ENCODE results near the gene OR5K1. TPM values are rescaled to one million over a fixed set of nuclear protein-coding genes. Genes with fewer than 3 reads are reported as not detected.
A peak's percentile ranks its signal among the peaks of the same experiment; 100 is the strongest.

The OR5K1 gene
- total RNA-seq, 1 experiment from 2014 or later, result not detected

GRCh38 chr3:98440283-98440682, 22.7 kb upstream of the OR5K1 start:
- Histone ChIP-seq H3K79me2 (ENCODE audit: insufficient read depth, low read length) (no peaks in the 10 kb centered on the region), H2AFZ (ENCODE audit: low read depth, low read length, poor library complexity, severe bottlenecking) (no peak overlapping the region), H3K4me1 (ENCODE audit: control insufficient read depth in 1 of 2, insufficient read depth in 2 of 2, low read length in 2 of 2) (peaks cover 0 to 7% of the 10 kb centered on the region in 2 experiments; a peak in 2 of 4 replicates), H3K4me3 (replicated peaks in 1 of 2; ENCODE audit: low read depth in 1 of 2, low read length in 2 of 2) (no peak overlapping the region), H3K9me2 (ENCODE audit: insufficient read depth) (no peaks in the 10 kb centered on the region; the same call in 1 of the 2 replicates), H3K9me3 (ENCODE audit: control insufficient read depth in 1 of 2, insufficient read depth in 1 of 2, low read depth in 1 of 2, low read length in 2 of 2) (no peaks in the 10 kb centered on the region), H3K4me2 (ENCODE audit: low read length) (no peak overlapping the region), H3K27ac (ENCODE audit: low read depth, low read length) (no peak overlapping the region), H3K36me3 (ENCODE audit: control insufficient read depth in 1 of 2, insufficient read depth in 2 of 2, low read length in 2 of 2) (no peaks in the 10 kb centered on the region), H3K27me3 (ENCODE audit: insufficient read depth, low read length) (no peaks in the 10 kb centered on the region), H4K20me1 (ENCODE audit: insufficient read depth) (no peaks in the 10 kb centered on the region), H3K9ac (ENCODE audit: low read length) (no peak overlapping the region)
- POLR2A ChIA-PET, result no interaction called here
- TF ChIP-seq SIN3A (IDR thresholded peaks at IDR 0.05; ENCODE audit: low read depth), result no peak
- TF ChIP-seq RAD21 (IDR thresholded peaks at IDR 0.05; ENCODE audit: low read depth), result no peak
- TF ChIP-seq ELF1 (IDR thresholded peaks at IDR 0.05; ENCODE audit: borderline replicate concordance, low read depth), result no peak
- no peak for TF ChIP-seq SRF (IDR thresholded peaks at IDR 0.05; ENCODE audit: low read depth)
- TF ChIP-seq ATF3 (IDR thresholded peaks at IDR 0.05), result no peak
- no peak for TF ChIP-seq EGR1 (IDR thresholded peaks at IDR 0.05; ENCODE audit: low read depth)
- ATAC-seq, result no peak; the same call in 1 of the 2 replicates
- BruUV-seq (replicated peaks), result no TSS peak
- CTCF ChIA-PET, result no interaction called here
- no peak for DNase-seq (ENCODE audit: low read depth, low spot score)
- RAD21 ChIA-PET (ENCODE audit: low non-redundant PET in 1 of 2, low total read pairs in 2 of 2, uncharacterized antibody in 2 of 2, unreplicated experiment in 2 of 2), result no interaction called here
- intact Hi-C loops (cut with micrococcal nuclease), result no loop called here

GRCh38 chr3:98445949-98446406, 17.0 kb upstream of the OR5K1 start:
- intact Hi-C loops (cut with micrococcal nuclease), result no loop called here
- ChIA-PET CTCF (no interaction called here), RAD21 (ENCODE audit: low non-redundant PET in 1 of 2, low total read pairs in 2 of 2, uncharacterized antibody in 2 of 2, unreplicated experiment in 2 of 2) (no interaction called here), POLR2A (interaction anchor here (1.9 kb wide), 1 partner anchor 10 kb away, joined by 4 read pairs; no protein-coding TSS in a partner anchor)
- no peaks in the 10 kb centered on the region for H3K27me3 ChIP-seq (ENCODE audit: insufficient read depth, low read length)
- H3K4me3 ChIP-seq (replicated peaks in 1 of 2; ENCODE audit: low read depth in 1 of 2, low read length in 2 of 2), result no peak overlapping the region
- H3K36me3 ChIP-seq (ENCODE audit: control insufficient read depth in 1 of 2, insufficient read depth in 2 of 2, low read length in 2 of 2), result no peaks in the 10 kb centered on the region
- DNase-seq (ENCODE audit: low read depth, low spot score) (peak; percentile 12), ATAC-seq (peak; percentile 84)
- peak overlapping the region; percentile 41 for H3K4me2 ChIP-seq (ENCODE audit: low read length)
- no TSS peak for BruUV-seq (replicated peaks)
- no peaks in the 10 kb centered on the region for H3K9me3 ChIP-seq (ENCODE audit: control insufficient read depth in 1 of 2, insufficient read depth in 1 of 2, low read depth in 1 of 2, low read length in 2 of 2)
- H3K9me2 ChIP-seq (ENCODE audit: insufficient read depth), result no peaks in the 10 kb centered on the region
- peak overlapping the region; percentile 23; the same call in 1 of the 2 replicates for H3K27ac ChIP-seq (ENCODE audit: low read depth, low read length)
- H3K9ac ChIP-seq (ENCODE audit: low read length), result no peak overlapping the region
- no peaks in the 10 kb centered on the region for H3K79me2 ChIP-seq (ENCODE audit: insufficient read depth, low read length)
- H3K4me1 ChIP-seq (ENCODE audit: control insufficient read depth in 1 of 2, insufficient read depth in 2 of 2, low read length in 2 of 2), result peaks cover 5 to 10% of the 10 kb centered on the region in 2 experiments; a peak in 3 of 4 replicates
- H4K20me1 ChIP-seq (ENCODE audit: insufficient read depth), result no peaks in the 10 kb centered on the region
- peak overlapping the region; percentile 31 for H2AFZ ChIP-seq (ENCODE audit: low read depth, low read length, poor library complexity, severe bottlenecking)
- TF ChIP-seq SP1 (IDR thresholded peaks at IDR 0.05; ENCODE audit: low read depth) (peak; percentile 48; the same call in 1 of the 2 replicates), CTCF (IDR thresholded peaks at IDR 0.05 in 2 of 3, conservative IDR thresholded peaks at IDR 0.05 in 1 of 3; ENCODE audit: borderline replicate concordance in 1 of 3, insufficient read depth in 1 of 3, low read depth in 2 of 3, low read length in 2 of 3) (no peak), EGR1 (IDR thresholded peaks at IDR 0.05; ENCODE audit: low read depth) (peak; percentile 57; the same call in 1 of the 2 replicates), ELF1 (IDR thresholded peaks at IDR 0.05; ENCODE audit: borderline replicate concordance, low read depth) (no peak), EZH2 (IDR thresholded peaks at IDR 0.05) (no peak), CBX3 (IDR thresholded peaks at IDR 0.05; ENCODE audit: low read depth) (0 out of 2 replicates have a peak, but pooled peaks have one; percentile 33), CEBPB (IDR thresholded peaks at IDR 0.05; ENCODE audit: low read depth) (no peak)

All from HCT116 (cell line).